MG63 (cell line): ENCODE results near the gene FILIP1L. TPM values are rescaled to one million over a fixed set of nuclear protein-coding genes. Genes with fewer than 3 reads are reported as not detected.

Experiments used
- DNase-seq: peaks from one replicate; pipeline ENCODE4 v3.0.0-alpha.2; 2020
- H3K27me3 ChIP-seq: fragments of 250-450 bp; sonication (Bioruptor Pico); 2 replicates; pipeline ENCODE4 v1.5.1; 2020; ENCODE audit warnings: mild to moderate bottlenecking, moderate library complexity
- H3K36me3 ChIP-seq: fragments of 250-450 bp; sonication (Bioruptor Pico); 2 replicates; pipeline ENCODE4 v1.5.1; 2020; ENCODE audit warnings: mild to moderate bottlenecking, moderate library complexity
- H3K4me3 ChIP-seq: fragments of 250-450 bp; sonication (Bioruptor Pico); 2 replicates; pipeline ENCODE4 v1.5.1; 2020; ENCODE audit warnings: mild to moderate bottlenecking, moderate library complexity
- H3K9me3 ChIP-seq: fragments of 250-450 bp; sonication (Bioruptor Pico); 2 replicates; pipeline ENCODE4 v1.5.1; 2020; ENCODE audit warnings: mild to moderate bottlenecking, moderate library complexity
- total RNA-seq: library from RNA; depleted of rRNA; stranded (reverse); fragments of >200 nt; shearing (Covaris generic); gene quantifications from 2 replicates; pipeline ENCODE4 v1.2.3, GENCODE V29; 2014; ENCODE audit warnings: low replicate concordance

The FILIP1L gene
- total RNA-seq, 1 experiment from 2014 or later: 19.9 TPM

DNA sequence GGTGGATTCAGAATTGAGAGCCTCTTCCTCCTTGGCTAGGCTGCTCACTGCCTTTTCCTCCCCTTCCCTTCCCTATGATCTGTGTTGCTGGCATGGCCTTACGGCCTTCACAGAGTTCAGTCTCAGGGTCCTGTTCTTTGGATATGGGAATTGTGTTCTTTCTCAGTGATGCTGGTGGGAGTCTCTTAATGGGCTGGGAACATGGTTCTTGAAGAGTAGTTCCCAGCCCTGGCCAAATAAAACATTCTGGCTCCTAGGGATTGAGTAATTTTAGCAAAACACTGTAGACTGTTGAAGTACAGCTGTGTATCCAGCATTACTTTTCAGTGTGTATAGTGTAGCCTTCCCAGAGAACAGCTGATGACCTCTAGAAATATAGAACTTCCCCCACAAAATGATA lies 22.6 kb upstream of the FILIP1L start:
- no peak overlapping the region for H3K4me3 ChIP-seq
- no peak for DNase-seq
- no peaks in the 10 kb centered on the region for H3K36me3 ChIP-seq
- no peaks in the 10 kb centered on the region for H3K9me3 ChIP-seq
- H3K27me3 ChIP-seq: no peaks in the 10 kb centered on the region

GRCh38 chr3:100131241-100131640 lies 16.9 kb upstream of the FILIP1L start:
- Histone ChIP-seq H3K9me3 (no peaks in the 10 kb centered on the region), H3K27me3 (no peaks in the 10 kb centered on the region)
- DNase-seq: no peak

GRCh38 chr3:100129941-100130340 lies 15.6 kb upstream of the FILIP1L start:
- Histone ChIP-seq H3K4me3 (no peak overlapping the region), H3K9me3 (no peaks in the 10 kb centered on the region), H3K36me3 (no peaks in the 10 kb centered on the region), H3K27me3 (no peaks in the 10 kb centered on the region)
- DNase-seq: no peak

More at GRCh38 chr3:100131241-100131640, 16.9 kb upstream of the FILIP1L start:
- Histone ChIP-seq H3K4me3 (no peak overlapping the region), H3K36me3 (no peaks in the 10 kb centered on the region)

DNA sequence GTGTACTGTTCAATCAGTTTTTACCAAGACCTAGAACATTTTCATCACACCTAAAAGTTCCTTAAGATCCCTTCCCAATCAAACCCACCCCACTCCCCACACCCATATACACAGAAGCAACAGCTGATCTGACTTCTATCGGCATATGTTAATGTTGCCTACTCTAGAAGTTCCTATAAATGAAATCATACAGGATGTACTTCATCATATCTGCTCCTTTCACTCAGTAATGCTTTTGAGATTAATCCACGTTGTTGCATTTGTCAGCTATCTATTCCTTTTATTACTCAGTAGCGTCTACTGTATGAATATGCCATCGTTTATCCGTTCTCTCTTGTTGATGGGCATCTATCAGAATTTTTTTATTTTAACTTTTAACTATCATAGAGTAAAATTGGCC lies 14.3 kb upstream of the FILIP1L start:
- Histone ChIP-seq H3K4me3 (no peak overlapping the region), H3K27me3 (no peaks in the 10 kb centered on the region), H3K9me3 (no peaks in the 10 kb centered on the region), H3K36me3 (no peaks in the 10 kb centered on the region)
- no peak for DNase-seq

- Histone ChIP-seq H3K9me3 (no peaks in the 10 kb centered on the region), H3K4me3 (no peak overlapping the region), H3K27me3 (no peaks in the 10 kb centered on the region), H3K36me3 (no peaks in the 10 kb centered on the region)
- DNase-seq: no peak
Observed at GRCh38 chr3:100127792-100128191, 13.5 kb upstream of the FILIP1L start.

GRCh38 chr3:100125161-100125938 lies 11.0 kb upstream of the FILIP1L start:
- Histone ChIP-seq H3K36me3 (no peaks in the 10 kb centered on the region), H3K9me3 (no peaks in the 10 kb centered on the region), H3K4me3 (no peak overlapping the region), H3K27me3 (no peaks in the 10 kb centered on the region)
- no peak for DNase-seq

GRCh38 chr3:100124201-100124761 lies 10.0 kb upstream of the FILIP1L start:
- DNase-seq: no peak
- no peaks in the 10 kb centered on the region for H3K27me3 ChIP-seq
- H3K36me3 ChIP-seq: no peaks in the 10 kb centered on the region
- H3K9me3 ChIP-seq: no peaks in the 10 kb centered on the region
- no peak overlapping the region for H3K4me3 ChIP-seq

DNA sequence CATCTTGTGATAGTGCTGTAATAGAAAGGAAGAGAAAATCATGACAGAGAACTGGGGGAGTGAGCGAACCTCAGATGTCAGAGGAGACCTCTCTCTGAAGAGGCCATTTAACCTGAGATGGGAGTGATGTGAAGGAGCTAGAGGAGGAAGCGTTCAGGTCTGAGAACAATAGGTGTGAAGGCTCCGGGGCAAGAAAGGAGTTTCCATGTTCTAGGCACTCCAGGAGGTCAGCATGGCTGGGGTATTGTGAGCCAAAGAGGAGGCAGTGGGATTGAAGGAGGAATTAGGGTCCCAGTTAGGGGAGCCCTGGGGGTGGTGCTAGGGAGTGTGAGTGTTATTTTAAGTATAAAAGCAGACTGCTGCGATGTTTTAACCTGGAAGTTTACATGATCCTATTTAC lies 8.8 kb upstream of the FILIP1L start:
- no peak for DNase-seq
- no peaks in the 10 kb centered on the region for H3K27me3 ChIP-seq
- no peak overlapping the region for H3K4me3 ChIP-seq
- no peaks in the 10 kb centered on the region for H3K9me3 ChIP-seq
- H3K36me3 ChIP-seq: no peaks in the 10 kb centered on the region

DNA sequence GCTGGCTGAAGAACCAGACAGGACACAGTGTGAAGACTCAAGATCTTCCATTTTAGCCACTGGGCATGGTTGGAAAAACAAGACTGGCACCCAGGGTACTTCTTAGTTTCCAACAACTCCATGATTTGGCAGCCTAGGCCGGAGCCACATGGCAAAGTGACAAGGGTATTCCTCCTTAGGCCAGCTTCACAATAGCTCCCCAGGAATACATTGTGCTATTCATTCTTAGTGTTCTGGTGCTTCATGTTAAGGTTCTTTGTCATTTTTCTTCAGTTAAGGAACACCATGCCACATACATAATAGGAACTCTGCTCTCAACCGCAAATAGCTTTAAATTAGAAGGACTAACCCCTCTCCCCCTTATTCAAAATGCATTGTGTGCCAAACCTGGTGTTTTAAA lies 8.0 kb upstream of the FILIP1L start:
- H3K9me3 ChIP-seq: no peaks in the 10 kb centered on the region
- no peak for DNase-seq
- no peaks in the 10 kb centered on the region for H3K27me3 ChIP-seq
- no peaks in the 10 kb centered on the region for H3K36me3 ChIP-seq
- H3K4me3 ChIP-seq: no peak overlapping the region

- H3K9me3 ChIP-seq: no peaks in the 10 kb centered on the region
- H3K27me3 ChIP-seq: no peaks in the 10 kb centered on the region
- DNase-seq: no peak
- H3K36me3 ChIP-seq: no peaks in the 10 kb centered on the region
- H3K4me3 ChIP-seq: no peak overlapping the region
Observed at GRCh38 chr3:100120693-100121092, 6.4 kb upstream of the FILIP1L start.

DNA sequence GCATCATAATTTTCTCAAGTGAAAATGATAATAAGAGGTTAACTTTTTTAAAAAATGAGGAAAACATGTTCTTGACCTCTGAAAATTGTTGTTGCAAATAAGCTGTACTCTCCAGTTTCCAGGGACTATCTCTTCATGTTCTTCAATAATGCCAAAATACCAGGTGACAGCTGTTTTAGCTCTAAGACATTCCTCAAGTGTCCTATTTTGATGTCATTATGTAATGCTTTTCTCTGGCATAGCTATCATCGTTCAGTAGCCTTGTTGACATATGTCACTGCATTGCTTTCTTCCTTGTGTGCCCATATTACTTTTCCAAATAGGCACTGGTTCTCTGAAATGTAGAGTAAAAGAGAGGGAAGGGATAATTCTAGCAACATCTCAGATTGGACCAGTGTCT lies 5.7 kb upstream of the FILIP1L start:
- Histone ChIP-seq H3K27me3 (no peaks in the 10 kb centered on the region), H3K36me3 (no peaks in the 10 kb centered on the region), H3K4me3 (no peak overlapping the region), H3K9me3 (no peaks in the 10 kb centered on the region)
- DNase-seq: no peak

DNA sequence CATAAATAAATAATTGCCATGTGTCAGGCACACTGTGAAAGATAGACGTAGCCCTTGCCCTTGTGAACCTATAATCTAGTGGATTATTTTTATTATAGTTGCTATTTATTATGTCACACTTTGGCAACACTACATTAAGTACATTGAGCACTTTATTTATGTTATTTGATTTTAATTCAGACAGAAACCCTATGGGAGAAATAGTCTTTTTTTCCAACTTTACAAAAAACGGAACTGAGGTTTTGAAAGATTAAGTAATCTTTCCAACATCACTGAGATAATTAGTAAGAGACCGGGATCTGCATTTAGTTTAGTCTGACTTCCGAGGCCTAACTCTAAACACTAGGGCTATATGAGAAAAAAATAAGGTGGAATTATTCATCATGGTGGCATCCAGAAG lies 2.8 kb upstream of the FILIP1L start:
- H3K9me3 ChIP-seq: no peaks in the 10 kb centered on the region
- no peak overlapping the region for H3K4me3 ChIP-seq
- H3K27me3 ChIP-seq: no peaks in the 10 kb centered on the region
- DNase-seq: no peak
- H3K36me3 ChIP-seq: no peaks in the 10 kb centered on the region

DNA sequence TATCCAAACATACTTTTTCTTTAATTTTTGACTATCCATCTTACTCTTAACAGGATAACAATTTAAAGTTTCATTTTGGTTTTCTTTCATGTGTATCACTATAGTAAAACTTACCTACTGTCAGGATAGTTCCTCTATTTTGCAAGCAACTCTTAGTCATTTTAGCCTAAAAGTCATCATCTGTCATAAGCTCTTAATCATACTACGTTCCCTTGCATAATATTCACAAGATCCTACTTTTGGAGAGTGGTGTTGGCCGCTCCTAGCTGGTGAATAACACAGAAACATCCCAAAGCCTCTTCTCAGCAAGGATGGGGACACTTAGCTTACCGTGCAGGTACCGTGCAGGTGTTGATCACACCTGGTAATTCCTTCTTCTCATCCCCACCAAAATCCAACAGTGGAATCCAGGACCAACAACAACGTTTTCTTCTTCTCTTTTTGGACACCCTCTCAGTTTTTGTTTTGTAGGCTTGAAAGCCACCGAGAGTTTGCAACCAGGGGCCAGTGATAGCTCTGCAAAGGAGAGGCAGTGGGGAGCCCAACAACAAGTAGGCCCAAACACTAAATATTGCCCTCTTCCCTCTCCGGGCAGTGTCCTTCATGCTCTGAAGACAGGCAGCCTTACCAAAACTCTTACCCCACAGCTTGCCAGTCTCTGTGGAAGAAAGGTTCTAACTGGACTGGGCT lies 433 bp downstream of the FILIP1L start:
- no peak overlapping the region for H3K4me3 ChIP-seq
- no peak for DNase-seq
- H3K27me3 ChIP-seq: no peaks in the 10 kb centered on the region
- H3K36me3 ChIP-seq: no peaks in the 10 kb centered on the region
- no peaks in the 10 kb centered on the region for H3K9me3 ChIP-seq

DNA sequence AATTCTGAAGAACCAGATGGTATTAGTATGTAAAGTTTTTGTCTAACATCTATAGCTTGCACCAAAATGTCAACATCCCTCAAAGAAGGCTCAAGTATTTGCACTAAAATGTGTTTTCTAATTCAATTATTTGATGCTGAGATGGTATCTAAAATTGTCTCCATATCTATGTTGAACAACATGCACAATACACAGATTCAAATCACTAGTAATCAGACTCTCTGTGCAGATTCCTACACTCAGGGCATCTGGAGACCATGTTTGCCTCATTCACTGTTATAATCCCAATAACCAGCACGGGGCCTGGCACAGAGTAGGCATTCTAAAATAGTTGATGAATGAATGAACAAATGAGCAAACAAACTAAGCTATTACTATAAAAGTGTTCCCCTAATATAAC lies 2.6 kb downstream of the FILIP1L start:
- Histone ChIP-seq H3K9me3 (no peaks in the 10 kb centered on the region), H3K4me3 (no peak overlapping the region), H3K36me3 (no peaks in the 10 kb centered on the region), H3K27me3 (no peaks in the 10 kb centered on the region)
- no peak for DNase-seq

GRCh38 chr3:100110162-100110561 lies 4.1 kb downstream of the FILIP1L start:
- Histone ChIP-seq H3K4me3 (no peak overlapping the region), H3K27me3 (no peaks in the 10 kb centered on the region), H3K9me3 (no peaks in the 10 kb centered on the region), H3K36me3 (no peaks in the 10 kb centered on the region)
- no peak for DNase-seq

GRCh38 chr3:100108464-100109079 lies 5.7 kb downstream of the FILIP1L start:
- no peak for DNase-seq
- no peak overlapping the region for H3K4me3 ChIP-seq
- H3K9me3 ChIP-seq: no peaks in the 10 kb centered on the region
- no peaks in the 10 kb centered on the region for H3K36me3 ChIP-seq
- H3K27me3 ChIP-seq: no peaks in the 10 kb centered on the region

- Histone ChIP-seq H3K27me3 (no peaks in the 10 kb centered on the region), H3K36me3 (no peaks in the 10 kb centered on the region), H3K9me3 (no peaks in the 10 kb centered on the region), H3K4me3 (no peak overlapping the region)
- DNase-seq: peak; percentile 13
Observed at GRCh38 chr3:100107221-100107814, 7.0 kb downstream of the FILIP1L start.
